ENCODE measurements around the gene KLK11.

- TF ChIP-seq CTCF (IDR thresholded peaks at IDR 0.05; ENCODE audit: insufficient read depth, low read depth, low read length), result no peak
- peak; percentile 15 for TF ChIP-seq EZH2 (IDR thresholded peaks at IDR 0.05; ENCODE audit: insufficient read depth, low read length)
Measured at GRCh38 chr19:51019544-51019925, 6.9 kb downstream of the KLK11 start, which contains the start of gene KLK10.
